Gastrocnemius medialis (tissue), 4 donors: ENCODE measurements around the gene SDR9C7.

Experiments
- POLR2A ChIP-seq, 2 donors: fragments of 450-650 bp; IDR thresholded peaks; one replicate each; pipeline ENCODE4 v1.6.1; 2017; ENCODE audit warnings: antibody characterized with exemption in 2 of 2, mild to moderate bottlenecking in 2 of 2, moderate library complexity in 2 of 2
- TF ChIP-seq, protein P1 (sequence below), 5 experiments: fragments of 450-650 bp in 3 of 5; fragments of 200-600 bp in 2 of 5; sonication (generic) in 2 of 5; IDR thresholded peaks in 4 of 5; conservative IDR thresholded peaks in 1 of 5; 1 replicate in 4 of 5; 2 replicates in 1 of 5; pipeline ENCODE4 v1.5.1; 2016 to 2019; ENCODE audit warnings: antibody characterized with exemption in 5 of 5, mild to moderate bottlenecking in 3 of 5, moderate library complexity in 3 of 5

DNA sequence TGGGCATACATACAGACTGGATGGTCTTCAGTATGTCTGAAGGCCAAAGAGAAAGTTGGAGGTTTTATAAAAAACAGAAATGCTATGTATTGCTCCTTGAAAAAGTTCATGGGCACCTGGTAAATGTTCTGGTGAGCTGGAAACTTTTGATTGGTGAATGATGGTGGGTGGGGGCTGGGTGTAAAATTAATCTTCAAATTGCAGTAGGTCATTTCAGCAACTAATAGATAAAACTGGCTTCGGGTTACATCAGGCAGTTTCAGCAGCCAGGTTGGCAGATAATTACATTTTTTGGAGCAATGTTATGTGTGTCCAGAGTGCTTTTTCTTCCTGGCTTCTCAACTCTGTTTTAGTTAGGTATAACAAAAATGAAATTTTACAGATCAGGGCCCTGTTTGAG, 35.3 kb downstream of the SDR9C7 start:
- TF ChIP-seq, protein P1, sequence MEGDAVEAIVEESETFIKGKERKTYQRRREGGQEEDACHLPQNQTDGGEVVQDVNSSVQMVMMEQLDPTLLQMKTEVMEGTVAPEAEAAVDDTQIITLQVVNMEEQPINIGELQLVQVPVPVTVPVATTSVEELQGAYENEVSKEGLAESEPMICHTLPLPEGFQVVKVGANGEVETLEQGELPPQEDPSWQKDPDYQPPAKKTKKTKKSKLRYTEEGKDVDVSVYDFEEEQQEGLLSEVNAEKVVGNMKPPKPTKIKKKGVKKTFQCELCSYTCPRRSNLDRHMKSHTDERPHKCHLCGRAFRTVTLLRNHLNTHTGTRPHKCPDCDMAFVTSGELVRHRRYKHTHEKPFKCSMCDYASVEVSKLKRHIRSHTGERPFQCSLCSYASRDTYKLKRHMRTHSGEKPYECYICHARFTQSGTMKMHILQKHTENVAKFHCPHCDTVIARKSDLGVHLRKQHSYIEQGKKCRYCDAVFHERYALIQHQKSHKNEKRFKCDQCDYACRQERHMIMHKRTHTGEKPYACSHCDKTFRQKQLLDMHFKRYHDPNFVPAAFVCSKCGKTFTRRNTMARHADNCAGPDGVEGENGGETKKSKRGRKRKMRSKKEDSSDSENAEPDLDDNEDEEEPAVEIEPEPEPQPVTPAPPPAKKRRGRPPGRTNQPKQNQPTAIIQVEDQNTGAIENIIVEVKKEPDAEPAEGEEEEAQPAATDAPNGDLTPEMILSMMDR (IDR thresholded peaks at IDR 0.05 in 4 of 5, conservative IDR thresholded peaks at IDR 0.05 in 1 of 5): no peak
- TF ChIP-seq POLR2A (IDR thresholded peaks at IDR 0.05): no peak
